K562 (cell line): ENCODE measurements around the gene CCNT1. TPM values are rescaled to one million over a fixed set of nuclear protein-coding genes. Genes with fewer than 3 reads are reported as not detected.

Experiments used
- ATF1 ChIP-seq, 2 experiments: fragments of 450-650 bp in 1 of 2; IDR thresholded peaks; 2 replicates each; pipeline ENCODE4 v1.6.1; 2016; ENCODE audit warnings: missing compliant biosample characterization in 1 of 2, missing genetic modification characterization in 1 of 2
- BDP1 ChIP-seq: IDR thresholded peaks from 3 replicates; pipeline ENCODE4 v1.6.1; 2011; ENCODE audit not compliant: insufficient read length, insufficient read depth
- DMBX1 ChIP-seq: fragments of 250-450 bp; sonication (Bioruptor Pico); IDR thresholded peaks from 2 replicates; pipeline ENCODE4 v1.8.0; 2022; ENCODE audit warnings: inconsistent platforms, mild to moderate bottlenecking, moderate library complexity, borderline replicate concordance
- FOXK2 ChIP-seq, 2 experiments: fragments of 450-650 bp; IDR thresholded peaks in 1 of 2; conservative IDR thresholded peaks in 1 of 2; 2 replicates each; pipeline ENCODE4 v1.6.1; 2016; ENCODE audit warnings: low read depth in 2 of 2, mild to moderate bottlenecking in 1 of 2
- KAT7 ChIP-seq: sonication (generic); formaldehyde crosslinking; IDR thresholded peaks from 2 replicates; pipeline ENCODE4 v1.8.0; 2022; ENCODE audit warnings: missing genetic modification reagents, mild to moderate bottlenecking, borderline replicate concordance
- MAZ ChIP-seq, 2 experiments: fragments of 450-650 bp in 1 of 2; sonication (generic) in 1 of 2; formaldehyde crosslinking; IDR thresholded peaks in 1 of 2; conservative IDR thresholded peaks in 1 of 2; 2 replicates each; pipeline versions ENCODE4 v1.4.0 to v1.5.0; 2020; ENCODE audit warnings: mild to moderate bottlenecking in 1 of 2, missing genetic modification reagents in 1 of 2
- MTF1 ChIP-seq: fragments of 250-450 bp; sonication (Bioruptor Pico); IDR thresholded peaks from 2 replicates; pipeline ENCODE4 v1.9.0; 2021; ENCODE audit warnings: moderate library complexity, mild to moderate bottlenecking, inconsistent platforms, borderline replicate concordance
- NBN ChIP-seq: fragments of 450-650 bp; IDR thresholded peaks from 2 replicates; pipeline ENCODE4 v1.6.1; 2016; ENCODE audit warnings: low read depth, mild to moderate bottlenecking
- NFIC ChIP-seq: fragments of 450-650 bp; IDR thresholded peaks from 2 replicates; pipeline ENCODE4 v1.6.1; 2017; ENCODE audit warnings: mild to moderate bottlenecking, inconsistent platforms
- NONO ChIP-seq, 2 experiments: fragments of 200-400 bp in 1 of 2; fragments of 450-650 bp in 1 of 2; formaldehyde crosslinking in 1 of 2; IDR thresholded peaks; 2 replicates each; pipeline ENCODE4 v1.6.1; 2017; ENCODE audit warnings: low read depth in 2 of 2, mild to moderate bottlenecking in 2 of 2, moderate library complexity in 2 of 2, low read length in 1 of 2
- POLR2G ChIP-seq: fragments of 200-400 bp; formaldehyde crosslinking; IDR thresholded peaks from 2 replicates; pipeline ENCODE4 v1.6.1; 2017; ENCODE audit warnings: low read depth, mild to moderate bottlenecking, antibody characterized with exemption, low read length, moderate library complexity
- ZNF583 ChIP-seq: fragments of 250-450 bp; sonication (Bioruptor Pico); IDR thresholded peaks from 2 replicates; pipeline ENCODE4 v1.4.0; 2020
- ZNF764 ChIP-seq: fragments of 250-450 bp; sonication (Bioruptor Pico); IDR thresholded peaks from 2 replicates; pipeline ENCODE4 v1.4.0; 2020; ENCODE audit warnings: low read depth, mild to moderate bottlenecking, moderate library complexity
- polyA plus RNA-seq, 8 experiments: library from polyadenylated mRNA; depleted of rRNA in 4 of 8; stranded (reverse) in 5 of 8; unstranded in 3 of 8; fragments of >200 nt; fragmentation: Nextera tagmentation in 2 of 8; fragmentation: Illumina TruSeq in 1 of 8; extraction: Ambion mirVana in 2 of 8; extraction: Trizol in 1 of 8; gene quantifications; 2 replicates each; pipeline versions ENCODE4 v1.2.1 to v1.2.3, GENCODE V29; 2011 to 2014; ENCODE audit warnings: inconsistent platforms in 1 of 8, missing spikeins in 1 of 8
- total RNA-seq, 7 experiments: library from RNA; depleted of rRNA in 6 of 7; stranded (reverse); fragments of >200 nt in 6 of 7; fragmentation: Illumina TruSeq in 2 of 7; extraction: Trizol in 2 of 7; gene quantifications; 2 replicates each; pipeline versions ENCODE4 v1.2.1 to v1.2.3, GENCODE V29; 2011 to 2021; ENCODE audit warnings: low replicate concordance in 1 of 7
- TF ChIP-seq, protein P1 (sequence below): sonication (generic); formaldehyde crosslinking; IDR thresholded peaks from 2 replicates; pipeline ENCODE4 v1.8.1; 2023; ENCODE audit warnings: mild to moderate bottlenecking, missing genetic modification reagents
- TF ChIP-seq, protein P2 (sequence below): fragments of 450-650 bp; IDR thresholded peaks from 2 replicates; pipeline ENCODE4 v1.6.1; 2018; ENCODE audit not compliant: partially characterized antibody
- TF ChIP-seq, protein P3 (sequence below): sonication (generic); formaldehyde crosslinking; IDR thresholded peaks from 2 replicates; pipeline ENCODE4 v1.8.0; 2023; ENCODE audit warnings: mild to moderate bottlenecking, missing genetic modification reagents

The CCNT1 gene
- total and polyA plus RNA-seq, 9 of the 15 experiments (the other 6 are each of a cell fraction or from before 2014, with no cell fraction given) = 9.7 to 52.4 (median 33.4) TPM

DNA sequence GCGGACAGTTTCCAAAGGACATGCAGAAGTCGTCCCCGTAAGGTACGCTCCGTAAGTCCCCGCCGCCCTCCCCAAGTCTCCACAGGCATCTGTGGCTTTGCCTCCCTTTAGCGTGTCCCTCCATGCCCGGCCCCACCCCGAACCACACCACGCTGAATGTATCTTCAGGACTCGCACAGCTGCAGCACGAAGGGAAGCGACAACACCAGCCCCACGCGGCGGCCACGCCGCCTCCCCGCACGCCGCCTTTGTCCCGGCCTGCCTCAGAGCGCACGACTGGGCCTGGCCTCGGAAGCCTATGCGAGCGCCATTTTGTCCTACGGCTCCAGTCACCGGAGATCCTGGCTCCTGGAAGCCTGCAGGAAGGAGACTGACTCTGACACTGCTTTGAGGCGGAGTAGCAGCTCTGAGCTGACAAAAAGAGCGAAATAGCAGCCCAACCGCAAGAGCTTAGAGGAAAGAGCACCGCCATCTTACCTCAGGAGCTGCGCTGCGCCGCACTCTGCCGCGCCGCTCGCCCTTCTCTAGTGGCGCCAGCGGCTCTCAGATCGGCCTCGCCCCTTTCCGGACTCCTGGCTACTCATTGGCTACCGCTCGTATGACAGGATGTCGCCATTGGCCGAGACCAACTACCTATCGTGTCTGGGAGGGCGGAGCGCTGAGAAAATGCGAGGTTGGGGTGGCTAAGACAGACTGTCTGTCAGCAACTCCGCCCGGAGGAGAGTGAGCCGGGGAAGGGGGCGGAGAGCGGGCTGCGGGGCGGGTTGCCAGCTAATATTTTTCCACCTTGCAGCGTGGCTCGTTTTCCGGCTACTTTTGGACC lies 34.6 kb downstream of the CCNT1 start, which contains the start of gene KANSL2 (continued):
- TF ChIP-seq MTF1 (no peak), POLR2G (peak; percentile 100), ZNF764 (CRISPR knock-in tag) (no peak; the same call in 1 of the 2 replicates), KAT7 (CRISPR knock-in tag) (peak; percentile 85), MAZ (CRISPR knock-in tag; conservative IDR thresholded peaks at IDR 0.05 in 1 of 2, IDR thresholded peaks at IDR 0.05 in 1 of 2) (peak; percentile 45 to 75; a peak in 3 of 4 replicates), BDP1 (no peak), FOXK2 (conservative IDR thresholded peaks at IDR 0.05 in 1 of 2, IDR thresholded peaks at IDR 0.05 in 1 of 2; ENCODE audit: low read depth in 2 of 2) (peak in 1 of 2 experiments; percentile 33; a peak in 1 of 4 replicates), ZNF583 (peak; percentile 52; the same call in 1 of the 2 replicates), DMBX1 (CRISPR knock-in tag) (0 out of 2 replicates have a peak, but pooled peaks have one; percentile 21), NFIC (peak; percentile 62), ATF1 (CRISPR knock-in tag; IDR thresholded peaks at IDR 0.05) (no peak), ATF1 (tag; IDR thresholded peaks at IDR 0.05) (peak; percentile 83), NBN (0 out of 2 replicates have a peak, but pooled peaks have one; percentile 50), NONO (IDR thresholded peaks at IDR 0.05; ENCODE audit: low read depth in 2 of 2, low read length in 1 of 2) (0 out of 4 replicates have a peak, but pooled peaks of 1 of the 2 experiments have one; percentile 23)
- TF ChIP-seq, protein P1, sequence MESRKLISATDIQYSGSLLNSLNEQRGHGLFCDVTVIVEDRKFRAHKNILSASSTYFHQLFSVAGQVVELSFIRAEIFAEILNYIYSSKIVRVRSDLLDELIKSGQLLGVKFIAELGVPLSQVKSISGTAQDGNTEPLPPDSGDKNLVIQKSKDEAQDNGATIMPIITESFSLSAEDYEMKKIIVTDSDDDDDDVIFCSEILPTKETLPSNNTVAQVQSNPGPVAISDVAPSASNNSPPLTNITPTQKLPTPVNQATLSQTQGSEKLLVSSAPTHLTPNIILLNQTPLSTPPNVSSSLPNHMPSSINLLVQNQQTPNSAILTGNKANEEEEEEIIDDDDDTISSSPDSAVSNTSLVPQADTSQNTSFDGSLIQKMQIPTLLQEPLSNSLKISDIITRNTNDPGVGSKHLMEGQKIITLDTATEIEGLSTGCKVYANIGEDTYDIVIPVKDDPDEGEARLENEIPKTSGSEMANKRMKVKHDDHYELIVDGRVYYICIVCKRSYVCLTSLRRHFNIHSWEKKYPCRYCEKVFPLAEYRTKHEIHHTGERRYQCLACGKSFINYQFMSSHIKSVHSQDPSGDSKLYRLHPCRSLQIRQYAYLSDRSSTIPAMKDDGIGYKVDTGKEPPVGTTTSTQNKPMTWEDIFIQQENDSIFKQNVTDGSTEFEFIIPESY = peak; percentile 78
- TF ChIP-seq, protein P2, sequence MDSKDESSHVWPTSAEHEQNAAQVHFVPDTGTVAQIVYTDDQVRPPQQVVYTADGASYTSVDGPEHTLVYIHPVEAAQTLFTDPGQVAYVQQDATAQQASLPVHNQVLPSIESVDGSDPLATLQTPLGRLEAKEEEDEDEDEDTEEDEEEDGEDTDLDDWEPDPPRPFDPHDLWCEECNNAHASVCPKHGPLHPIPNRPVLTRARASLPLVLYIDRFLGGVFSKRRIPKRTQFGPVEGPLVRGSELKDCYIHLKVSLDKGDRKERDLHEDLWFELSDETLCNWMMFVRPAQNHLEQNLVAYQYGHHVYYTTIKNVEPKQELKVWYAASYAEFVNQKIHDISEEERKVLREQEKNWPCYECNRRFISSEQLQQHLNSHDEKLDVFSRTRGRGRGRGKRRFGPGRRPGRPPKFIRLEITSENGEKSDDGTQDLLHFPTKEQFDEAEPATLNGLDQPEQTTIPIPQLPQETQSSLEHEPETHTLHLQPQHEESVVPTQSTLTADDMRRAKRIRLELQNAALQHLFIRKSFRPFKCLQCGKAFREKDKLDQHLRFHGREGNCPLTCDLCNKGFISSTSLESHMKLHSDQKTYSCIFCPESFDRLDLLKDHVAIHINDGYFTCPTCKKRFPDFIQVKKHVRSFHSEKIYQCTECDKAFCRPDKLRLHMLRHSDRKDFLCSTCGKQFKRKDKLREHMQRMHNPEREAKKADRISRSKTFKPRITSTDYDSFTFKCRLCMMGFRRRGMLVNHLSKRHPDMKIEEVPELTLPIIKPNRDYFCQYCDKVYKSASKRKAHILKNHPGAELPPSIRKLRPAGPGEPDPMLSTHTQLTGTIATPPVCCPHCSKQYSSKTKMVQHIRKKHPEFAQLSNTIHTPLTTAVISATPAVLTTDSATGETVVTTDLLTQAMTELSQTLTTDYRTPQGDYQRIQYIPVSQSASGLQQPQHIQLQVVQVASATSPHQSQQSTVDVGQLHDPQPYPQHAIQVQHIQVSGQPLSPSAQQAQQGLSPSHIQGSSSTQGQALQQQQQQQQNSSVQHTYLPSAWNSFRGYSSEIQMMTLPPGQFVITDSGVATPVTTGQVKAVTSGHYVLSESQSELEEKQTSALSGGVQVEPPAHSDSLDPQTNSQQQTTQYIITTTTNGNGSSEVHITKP = peak; percentile 42
- TF ChIP-seq, protein P3, sequence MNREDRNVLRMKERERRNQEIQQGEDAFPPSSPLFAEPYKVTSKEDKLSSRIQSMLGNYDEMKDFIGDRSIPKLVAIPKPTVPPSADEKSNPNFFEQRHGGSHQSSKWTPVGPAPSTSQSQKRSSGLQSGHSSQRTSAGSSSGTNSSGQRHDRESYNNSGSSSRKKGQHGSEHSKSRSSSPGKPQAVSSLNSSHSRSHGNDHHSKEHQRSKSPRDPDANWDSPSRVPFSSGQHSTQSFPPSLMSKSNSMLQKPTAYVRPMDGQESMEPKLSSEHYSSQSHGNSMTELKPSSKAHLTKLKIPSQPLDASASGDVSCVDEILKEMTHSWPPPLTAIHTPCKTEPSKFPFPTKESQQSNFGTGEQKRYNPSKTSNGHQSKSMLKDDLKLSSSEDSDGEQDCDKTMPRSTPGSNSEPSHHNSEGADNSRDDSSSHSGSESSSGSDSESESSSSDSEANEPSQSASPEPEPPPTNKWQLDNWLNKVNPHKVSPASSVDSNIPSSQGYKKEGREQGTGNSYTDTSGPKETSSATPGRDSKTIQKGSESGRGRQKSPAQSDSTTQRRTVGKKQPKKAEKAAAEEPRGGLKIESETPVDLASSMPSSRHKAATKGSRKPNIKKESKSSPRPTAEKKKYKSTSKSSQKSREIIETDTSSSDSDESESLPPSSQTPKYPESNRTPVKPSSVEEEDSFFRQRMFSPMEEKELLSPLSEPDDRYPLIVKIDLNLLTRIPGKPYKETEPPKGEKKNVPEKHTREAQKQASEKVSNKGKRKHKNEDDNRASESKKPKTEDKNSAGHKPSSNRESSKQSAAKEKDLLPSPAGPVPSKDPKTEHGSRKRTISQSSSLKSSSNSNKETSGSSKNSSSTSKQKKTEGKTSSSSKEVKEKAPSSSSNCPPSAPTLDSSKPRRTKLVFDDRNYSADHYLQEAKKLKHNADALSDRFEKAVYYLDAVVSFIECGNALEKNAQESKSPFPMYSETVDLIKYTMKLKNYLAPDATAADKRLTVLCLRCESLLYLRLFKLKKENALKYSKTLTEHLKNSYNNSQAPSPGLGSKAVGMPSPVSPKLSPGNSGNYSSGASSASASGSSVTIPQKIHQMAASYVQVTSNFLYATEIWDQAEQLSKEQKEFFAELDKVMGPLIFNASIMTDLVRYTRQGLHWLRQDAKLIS (CRISPR knock-in tag) = peak; percentile 92
